Prostate gland (tissue), 2 donors: ENCODE results near the gene TCERG1L.

Experiments
- POLR2A ChIP-seq: fragments of 450-650 bp; IDR thresholded peaks from one replicate; pipeline ENCODE4 v1.6.1; 2016; ENCODE audit warnings: antibody characterized with exemption, mild to moderate bottlenecking
- TF ChIP-seq, protein P1 (sequence below), 4 experiments: fragments of 200-600 bp in 2 of 4; fragments of 450-650 bp in 2 of 4; sonication (generic) in 2 of 4; IDR thresholded peaks; 1 replicate in 3 of 4; 2 replicates in 1 of 4; pipeline ENCODE4 v1.5.1; 2016 to 2019; ENCODE audit warnings: antibody characterized with exemption in 4 of 4, mild to moderate bottlenecking in 2 of 4, moderate library complexity in 2 of 4

GRCh38 chr10:131337741-131338140 lies 26.2 kb upstream of the TCERG1L start:
- TF ChIP-seq, protein P1, sequence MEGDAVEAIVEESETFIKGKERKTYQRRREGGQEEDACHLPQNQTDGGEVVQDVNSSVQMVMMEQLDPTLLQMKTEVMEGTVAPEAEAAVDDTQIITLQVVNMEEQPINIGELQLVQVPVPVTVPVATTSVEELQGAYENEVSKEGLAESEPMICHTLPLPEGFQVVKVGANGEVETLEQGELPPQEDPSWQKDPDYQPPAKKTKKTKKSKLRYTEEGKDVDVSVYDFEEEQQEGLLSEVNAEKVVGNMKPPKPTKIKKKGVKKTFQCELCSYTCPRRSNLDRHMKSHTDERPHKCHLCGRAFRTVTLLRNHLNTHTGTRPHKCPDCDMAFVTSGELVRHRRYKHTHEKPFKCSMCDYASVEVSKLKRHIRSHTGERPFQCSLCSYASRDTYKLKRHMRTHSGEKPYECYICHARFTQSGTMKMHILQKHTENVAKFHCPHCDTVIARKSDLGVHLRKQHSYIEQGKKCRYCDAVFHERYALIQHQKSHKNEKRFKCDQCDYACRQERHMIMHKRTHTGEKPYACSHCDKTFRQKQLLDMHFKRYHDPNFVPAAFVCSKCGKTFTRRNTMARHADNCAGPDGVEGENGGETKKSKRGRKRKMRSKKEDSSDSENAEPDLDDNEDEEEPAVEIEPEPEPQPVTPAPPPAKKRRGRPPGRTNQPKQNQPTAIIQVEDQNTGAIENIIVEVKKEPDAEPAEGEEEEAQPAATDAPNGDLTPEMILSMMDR (IDR thresholded peaks at IDR 0.05) = no peak
- no peak for TF ChIP-seq POLR2A
